Limb (tissue), 2 donors: ENCODE results near the gene BMPER.
"Not testable (repeated sequence)": the region's sequence is repeated elsewhere in the genome, so short reads cannot be mapped to it uniquely, and the experiment has no call there.

Experiments
- DNase-seq, 2 donors: peaks; one replicate each; pipeline ENCODE4 v3.0.0-alpha.2; 2016; ENCODE audit errors: extremely low spot score in 2 of 2

BMPER gene

GRCh38 chr7:34168013-34168412, 262.7 kb downstream of the BMPER start:
- DNase-seq, result no peak

DNA sequence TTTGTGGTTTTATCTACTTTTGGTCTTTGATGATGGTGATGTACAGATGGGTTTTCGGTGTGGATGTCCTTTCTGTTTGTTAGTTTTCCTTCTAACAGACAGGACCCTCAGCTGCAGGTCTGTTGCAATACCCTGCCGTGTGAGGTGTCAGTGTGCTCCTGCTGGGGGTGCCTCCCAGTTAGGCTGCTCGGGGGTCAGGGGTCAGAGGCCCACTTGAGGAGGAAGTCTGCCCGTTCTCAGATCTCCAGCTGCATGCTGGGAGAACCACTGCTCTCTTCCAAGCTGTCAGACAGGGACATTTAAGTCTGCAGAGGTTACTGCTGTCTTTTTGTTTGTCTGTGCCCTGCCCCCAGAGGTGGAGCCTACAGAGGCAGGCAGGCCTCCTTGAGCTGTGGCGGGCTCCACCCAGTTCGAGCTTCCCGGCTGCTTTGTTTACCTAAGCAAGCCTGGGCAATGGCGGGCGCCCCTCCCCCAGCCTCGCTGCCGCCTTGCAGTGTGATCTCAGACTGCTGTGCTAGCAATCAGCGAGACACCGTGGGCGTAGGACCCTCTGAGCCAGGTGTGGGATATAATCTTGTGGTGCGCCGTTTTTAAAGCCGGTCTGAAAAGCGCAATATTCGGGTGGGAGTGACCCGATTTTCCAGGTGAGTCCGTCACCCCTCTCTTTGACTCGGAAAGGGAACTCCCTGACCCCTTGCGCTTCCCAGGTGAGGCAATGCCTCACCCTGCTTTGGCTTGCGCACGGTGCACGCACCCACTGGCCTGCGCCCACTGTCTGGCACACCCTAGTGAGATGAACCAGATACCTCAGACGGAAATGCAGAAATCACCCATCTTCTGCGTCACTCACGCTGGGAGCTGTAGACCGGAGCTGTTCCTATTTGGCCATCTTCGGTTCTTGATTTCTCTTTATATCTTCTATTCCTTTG, 269.6 kb downstream of the BMPER start:
- DNase-seq, result not testable (repeated sequence)

DNA sequence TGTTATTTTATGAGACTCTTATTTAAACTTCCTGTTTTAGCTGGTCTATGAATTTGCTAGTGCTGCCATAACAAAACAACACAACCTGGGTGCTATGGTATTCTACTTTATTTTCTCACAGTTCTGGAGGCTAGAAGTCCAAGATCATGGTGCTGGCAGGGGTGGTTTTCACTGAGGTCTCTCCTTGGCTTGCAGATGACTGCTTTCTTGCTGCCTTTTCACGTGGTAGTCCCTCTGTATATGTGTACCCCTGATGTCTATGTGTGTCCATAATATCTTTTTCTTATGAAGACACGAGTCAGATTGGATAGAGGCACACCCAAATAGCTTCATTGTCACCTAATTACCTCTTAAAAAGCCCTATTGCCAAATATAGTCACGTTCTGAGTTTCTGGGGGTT, 270.5 kb downstream of the BMPER start:
- DNase-seq, result no peak

DNA sequence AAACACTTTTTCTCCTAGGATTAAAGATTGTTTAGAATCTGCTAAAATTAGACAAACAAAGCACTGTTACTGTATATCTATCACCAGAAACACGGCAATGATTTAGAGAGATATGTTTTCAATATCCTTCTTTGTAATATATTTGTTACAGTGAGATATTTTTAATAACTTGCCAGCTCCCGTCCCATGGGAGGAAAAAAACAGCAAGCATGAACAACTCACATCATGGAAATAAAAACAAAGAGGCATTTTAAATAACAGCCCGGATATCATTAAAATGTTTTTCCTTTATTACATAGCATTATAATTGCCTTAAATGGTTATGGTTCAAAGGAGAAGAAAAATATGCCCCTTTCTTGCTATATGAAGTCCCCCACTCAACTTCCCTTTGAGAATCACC, 272.1 kb downstream of the BMPER start:
- no peak for DNase-seq

DNA sequence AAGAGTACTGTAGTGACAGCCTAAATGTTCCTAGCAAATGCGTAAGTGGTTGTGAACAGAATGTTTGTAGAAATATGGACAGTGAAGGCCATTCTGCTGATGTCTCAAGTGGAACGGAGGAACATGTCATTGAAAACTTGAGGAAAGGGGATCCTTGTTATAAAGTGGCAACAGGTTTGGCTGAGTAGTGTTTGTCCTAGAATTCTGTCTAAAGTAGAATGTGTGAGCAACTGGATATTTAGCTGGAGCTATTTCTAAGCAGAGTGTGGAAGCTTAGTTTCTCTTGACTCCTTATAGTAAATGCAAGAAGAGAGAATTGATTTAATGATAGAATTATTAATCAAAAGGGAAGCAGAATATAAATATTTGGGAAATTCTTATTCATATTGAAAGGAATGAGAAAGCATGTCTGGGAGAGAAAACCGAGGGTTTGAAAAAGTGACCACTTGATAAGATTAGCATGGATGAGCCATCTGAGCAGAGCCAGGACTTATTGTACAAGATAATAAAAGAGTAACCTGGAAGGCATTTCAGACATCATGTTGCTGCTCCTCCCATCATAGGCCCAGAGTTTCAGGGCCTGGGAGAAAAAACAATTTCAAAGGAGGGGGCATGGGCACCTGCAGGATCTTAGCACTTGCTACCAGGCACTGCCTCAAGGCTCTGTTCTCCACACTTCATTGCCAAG, 276.1 kb downstream of the BMPER start:
- DNase-seq, result no peak

- no peak for DNase-seq
Observed at GRCh38 chr7:34184466-34184865, 279.1 kb downstream of the BMPER start.

- DNase-seq, result no peak
Observed at GRCh38 chr7:34187798-34188307, 282.5 kb downstream of the BMPER start.

DNA sequence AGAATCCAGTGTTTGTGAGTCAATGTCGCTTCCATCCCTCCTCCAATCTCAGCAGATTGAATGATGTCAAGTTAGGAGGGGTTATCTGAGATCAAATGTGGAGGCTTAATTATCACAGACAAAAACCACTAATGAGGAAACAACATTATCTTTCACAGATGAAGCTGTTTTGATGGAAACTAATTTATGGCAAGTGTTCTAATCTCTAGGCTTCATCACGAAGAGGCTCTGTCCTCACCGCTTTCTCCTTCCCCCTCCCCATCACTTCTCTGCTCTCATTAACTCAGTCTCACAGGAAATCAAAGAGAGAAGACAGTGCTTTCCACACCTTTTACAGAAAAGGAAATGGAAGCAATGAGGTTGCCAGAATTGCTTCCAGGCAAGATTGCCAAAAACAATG, 283.7 kb downstream of the BMPER start:
- no peak for DNase-seq

GRCh38 chr7:34190299-34190698, 285.0 kb downstream of the BMPER start:
- DNase-seq, result no peak

GRCh38 chr7:34191162-34191561, 285.8 kb downstream of the BMPER start:
- peak in 1 of 2 donors; percentile 56 for DNase-seq

- DNase-seq, result no peak
Observed at GRCh38 chr7:34191771-34192479, 286.6 kb downstream of the BMPER start.

GRCh38 chr7:34192906-34193305, 287.6 kb downstream of the BMPER start:
- DNase-seq, result no peak

DNA sequence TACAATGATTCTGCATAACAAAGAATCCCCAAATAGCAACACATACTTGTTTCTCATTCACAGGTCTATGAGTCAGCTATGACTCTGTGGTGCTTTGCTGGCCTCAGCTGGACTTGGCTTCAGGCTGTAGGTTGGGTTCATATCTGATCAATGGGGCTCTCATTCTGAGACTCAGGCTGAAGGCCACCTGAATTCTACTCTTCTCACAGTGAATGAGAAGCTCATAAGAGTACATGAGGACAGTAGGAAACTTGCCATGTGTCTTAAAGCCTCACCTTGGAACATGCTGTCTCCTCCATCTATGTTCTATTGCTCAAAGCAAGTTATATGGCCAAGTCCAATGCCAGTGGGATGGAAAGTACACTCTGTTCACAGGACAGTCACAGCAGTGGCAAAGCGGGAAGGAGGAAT, 292.9 kb downstream of the BMPER start:
- DNase-seq, result no peak
